Karpas-422 (cell line): ENCODE measurements around the gene SDHAF2. TPM values are rescaled to one million over a fixed set of nuclear protein-coding genes. Genes with fewer than 3 reads are reported as not detected.
"Not testable (repeated sequence)": the region's sequence is repeated elsewhere in the genome, so short reads cannot be mapped to it uniquely, and the experiment has no call there.

ENCODE experiments used
- DNase-seq: peaks from one replicate; pipeline ENCODE4 v3.0.0-alpha.2; 2015
- H2AFZ ChIP-seq: fragments of 200-600 bp; sonication (generic); 2 replicates; pipeline ENCODE4 v1.6.1; 2014; ENCODE audit warnings: antibody characterized with exemption, low read length, mixed read lengths
- H3K27ac ChIP-seq: fragments of 200-600 bp; sonication (generic); 2 replicates; pipeline ENCODE4 v1.5.1; 2014; ENCODE audit warnings: mild to moderate bottlenecking, low read length, moderate library complexity
- H3K27me3 ChIP-seq: fragments of 200-600 bp; sonication (generic); 2 replicates; pipeline ENCODE4 v1.6.1; 2014; ENCODE audit warnings: low read length, mixed read lengths
- H3K36me3 ChIP-seq: fragments of 200-600 bp; sonication (generic); 2 replicates; pipeline ENCODE4 v1.6.1; 2014; ENCODE audit warnings: low read length, mixed read lengths; ENCODE audit not compliant: insufficient read depth
- H3K4me1 ChIP-seq: fragments of 200-600 bp; sonication (generic); 2 replicates; pipeline ENCODE4 v1.6.1; 2014; ENCODE audit warnings: mild to moderate bottlenecking, low read length, mixed read lengths
- H3K4me2 ChIP-seq: fragments of 200-600 bp; sonication (generic); 2 replicates; pipeline ENCODE4 v1.6.1; 2014; ENCODE audit warnings: low read length, low read depth, mild to moderate bottlenecking; ENCODE audit not compliant: poor library complexity, severe bottlenecking
- H3K4me3 ChIP-seq: fragments of 200-600 bp; sonication (generic); 2 replicates; pipeline ENCODE4 v1.5.1; 2014; ENCODE audit warnings: mild to moderate bottlenecking, antibody characterized with exemption, low read length, mixed read lengths
- H3K79me2 ChIP-seq: fragments of 200-600 bp; sonication (generic); 2 replicates; pipeline ENCODE4 v1.6.1; 2014; ENCODE audit warnings: mild to moderate bottlenecking, low read length, mixed read lengths
- H3K9ac ChIP-seq: fragments of 200-600 bp; sonication (generic); 2 replicates; pipeline ENCODE4 v1.6.0; 2014; ENCODE audit warnings: low read length
- H3K9me2 ChIP-seq: fragments of 200-600 bp; sonication (generic), shearing (Covaris generic); replicated peaks from 2 replicates; pipeline ENCODE4 v1.6.0; 2014; ENCODE audit warnings: mild to moderate bottlenecking, low read length, moderate library complexity; ENCODE audit not compliant: insufficient read depth
- H3K9me3 ChIP-seq: fragments of 300-700, 200-600 bp; sonication (generic); 2 replicates; pipeline ENCODE4 v1.6.1; 2014; ENCODE audit warnings: low read length, mixed read lengths
- H4K20me1 ChIP-seq: fragments of 200-600 bp; sonication (generic); 2 replicates; pipeline ENCODE4 v1.6.1; 2014; ENCODE audit warnings: mild to moderate bottlenecking, antibody characterized with exemption, low read length, low read depth; ENCODE audit not compliant: insufficient read depth
- total RNA-seq: library from RNA; depleted of rRNA; stranded (reverse); fragments of >200 nt; shearing (Covaris generic); gene quantifications from 2 replicates; pipeline ENCODE4 v1.2.3, GENCODE V29; 2014; ENCODE audit warnings: low replicate concordance

The SDHAF2 gene
- total RNA-seq, 1 experiment from 2014 or later: 25.3 TPM

- Histone ChIP-seq H3K27me3 (no peaks in the 10 kb centered on the region), H3K27ac (no peak overlapping the region), H3K9ac (no peak overlapping the region), H3K79me2 (no peaks in the 10 kb centered on the region), H3K9me2 (no peaks in the 10 kb centered on the region), H3K36me3 (peaks cover 11% of the 10 kb centered on the region), H4K20me1 (no peaks in the 10 kb centered on the region), H3K9me3 (no peaks in the 10 kb centered on the region), H3K4me1 (no peaks in the 10 kb centered on the region), H2AFZ (no peak overlapping the region), H3K4me3 (no peak overlapping the region), H3K4me2 (no peak overlapping the region)
- no peak for DNase-seq
Measured at GRCh38 chr11:61452825-61453224, 22.9 kb downstream of the SDHAF2 start.

DNA sequence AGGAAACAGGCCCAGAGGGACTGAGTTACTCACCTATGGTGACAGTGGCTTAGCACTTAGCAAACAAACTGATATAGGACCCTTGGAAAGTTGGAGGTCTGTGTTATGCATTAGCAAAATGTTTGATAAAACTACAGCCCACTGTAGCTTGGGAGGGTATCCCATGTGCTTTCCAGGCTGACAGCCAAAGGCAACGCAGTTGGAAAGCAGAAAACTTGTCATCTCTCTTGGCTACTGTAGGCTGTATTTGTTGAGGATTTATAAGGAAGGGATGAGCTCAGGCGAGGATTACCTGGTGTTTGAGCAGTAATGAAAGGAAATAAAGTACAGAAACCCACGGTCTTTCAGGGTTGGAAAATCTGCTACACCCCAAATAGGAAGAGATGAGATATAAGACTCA lies 23.8 kb downstream of the SDHAF2 start:
- Histone ChIP-seq H3K4me1 (no peaks in the 10 kb centered on the region), H3K27ac (no peak overlapping the region), H3K9ac (no peak overlapping the region), H3K4me2 (no peak overlapping the region), H3K4me3 (no peak overlapping the region), H4K20me1 (no peaks in the 10 kb centered on the region), H3K27me3 (no peaks in the 10 kb centered on the region), H3K9me3 (no peaks in the 10 kb centered on the region), H2AFZ (no peak overlapping the region), H3K79me2 (no peaks in the 10 kb centered on the region), H3K36me3 (peaks cover 3% of the 10 kb centered on the region; the same call in 1 of the 2 replicates), H3K9me2 (no peaks in the 10 kb centered on the region)
- no peak for DNase-seq

DNA sequence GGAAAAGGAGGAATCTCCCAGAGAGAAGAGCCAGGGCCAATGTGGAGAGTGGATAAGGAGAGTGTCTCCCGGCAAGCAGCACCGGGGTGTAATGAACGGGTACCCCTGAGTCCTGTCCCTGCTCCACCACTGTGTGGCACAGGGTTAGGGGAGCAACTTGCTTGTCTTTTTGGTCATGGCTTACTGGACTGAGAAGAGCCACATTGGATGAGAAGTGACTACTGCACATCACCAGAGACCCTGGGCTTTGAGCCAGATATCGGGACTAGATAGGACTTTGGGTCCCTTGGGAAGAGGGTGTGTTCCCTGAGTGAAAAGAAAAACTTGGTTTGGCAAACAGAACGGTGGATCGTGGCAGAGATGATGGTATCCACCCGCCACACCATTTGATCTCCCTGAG lies 24.6 kb downstream of the SDHAF2 start:
- Histone ChIP-seq H3K27ac (no peak overlapping the region), H2AFZ (no peak overlapping the region), H3K9me2 (no peaks in the 10 kb centered on the region), H4K20me1 (no peaks in the 10 kb centered on the region), H3K9me3 (no peaks in the 10 kb centered on the region), H3K36me3 (0 out of 2 replicates have a peak, but pooled peaks cover 3% of the 10 kb centered on the region), H3K79me2 (no peaks in the 10 kb centered on the region), H3K4me1 (no peaks in the 10 kb centered on the region), H3K27me3 (no peaks in the 10 kb centered on the region), H3K9ac (no peak overlapping the region), H3K4me3 (no peak overlapping the region), H3K4me2 (no peak overlapping the region)
- DNase-seq: no peak

DNA sequence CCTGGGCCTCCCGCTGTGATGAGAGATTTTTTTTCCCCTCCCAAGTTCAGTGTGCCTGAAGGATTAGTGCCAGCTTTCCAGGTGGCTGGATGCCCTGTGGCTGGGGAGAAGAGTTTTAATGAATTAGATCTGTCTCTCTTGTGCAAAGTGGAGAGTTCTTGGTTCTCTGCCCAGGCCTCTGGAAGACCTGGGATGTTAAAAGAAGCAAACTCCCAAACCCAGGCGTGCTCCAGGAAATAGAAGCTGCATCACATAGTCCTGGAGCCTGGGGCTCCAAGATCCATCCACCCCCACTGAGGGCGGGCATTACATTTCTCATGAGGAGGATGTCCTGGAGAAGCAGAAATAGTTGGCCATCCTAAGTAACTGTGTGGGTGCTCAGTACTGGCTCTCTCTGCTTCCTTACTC lies 30.6 kb downstream of the SDHAF2 start:
- Histone ChIP-seq H2AFZ (no peak overlapping the region), H3K27me3 (no peaks in the 10 kb centered on the region), H3K4me3 (no peak overlapping the region), H3K9me3 (no peaks in the 10 kb centered on the region), H3K9me2 (no peaks in the 10 kb centered on the region), H3K27ac (no peak overlapping the region), H3K36me3 (no peaks in the 10 kb centered on the region), H3K4me1 (no peaks in the 10 kb centered on the region), H4K20me1 (no peaks in the 10 kb centered on the region), H3K4me2 (no peak overlapping the region), H3K9ac (no peak overlapping the region), H3K79me2 (no peaks in the 10 kb centered on the region)
- DNase-seq: no peak

DNA sequence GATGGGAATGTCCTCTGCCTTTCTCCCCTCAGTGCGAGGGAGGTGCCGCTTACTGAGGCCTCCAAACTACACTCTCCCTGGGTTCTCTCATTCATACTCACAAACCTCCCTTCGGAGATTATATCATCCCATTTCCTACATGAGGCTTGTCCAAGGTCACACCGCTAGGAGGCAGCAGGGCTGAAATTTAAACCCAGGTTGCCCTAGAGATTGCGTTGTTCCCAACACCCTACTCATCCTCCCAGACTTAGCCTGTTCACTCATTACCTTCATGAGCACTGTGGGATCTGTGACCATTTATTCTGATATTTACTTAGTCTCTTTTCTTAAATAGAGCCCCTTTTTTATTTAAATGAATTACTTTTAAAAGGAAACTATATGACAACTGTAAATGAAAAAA lies 31.1 kb downstream of the SDHAF2 start:
- Histone ChIP-seq H3K9me3 (no peaks in the 10 kb centered on the region), H3K36me3 (no peaks in the 10 kb centered on the region), H3K27me3 (no peaks in the 10 kb centered on the region), H3K9ac (no peak overlapping the region), H2AFZ (no peak overlapping the region), H4K20me1 (no peaks in the 10 kb centered on the region), H3K4me3 (no peak overlapping the region), H3K4me2 (no peak overlapping the region), H3K27ac (no peak overlapping the region), H3K79me2 (no peaks in the 10 kb centered on the region), H3K9me2 (no peaks in the 10 kb centered on the region), H3K4me1 (no peaks in the 10 kb centered on the region)
- no peak for DNase-seq

GRCh38 chr11:61467602-61468001 lies 37.7 kb downstream of the SDHAF2 start:
- not testable (repeated sequence) for H2AFZ ChIP-seq, H3K36me3 ChIP-seq, H3K4me1 ChIP-seq, H3K79me2 ChIP-seq, H4K20me1 ChIP-seq, H3K9me3 ChIP-seq, DNase-seq, H3K4me2 ChIP-seq, H3K27me3 ChIP-seq, H3K9ac ChIP-seq, H3K27ac ChIP-seq, H3K4me3 ChIP-seq, H3K9me2 ChIP-seq

GRCh38 chr11:61468002-61468401 lies 38.1 kb downstream of the SDHAF2 start:
- Histone ChIP-seq H3K27ac (no peak overlapping the region), H3K4me3 (no peak overlapping the region), H3K4me1 (no peaks in the 10 kb centered on the region), H4K20me1 (no peaks in the 10 kb centered on the region), H3K4me2 (no peak overlapping the region), H3K9me2 (no peaks in the 10 kb centered on the region), H3K79me2 (no peaks in the 10 kb centered on the region), H3K36me3 (peaks cover 5% of the 10 kb centered on the region; the same call in 1 of the 2 replicates), H3K9ac (no peak overlapping the region), H3K27me3 (no peaks in the 10 kb centered on the region), H2AFZ (no peak overlapping the region), H3K9me3 (no peaks in the 10 kb centered on the region)
- DNase-seq: no peak

GRCh38 chr11:61472282-61472681 lies 42.4 kb downstream of the SDHAF2 start:
- Histone ChIP-seq H3K79me2 (no peaks in the 10 kb centered on the region), H3K4me1 (no peaks in the 10 kb centered on the region), H2AFZ (no peak overlapping the region), H3K36me3 (peaks cover 3% of the 10 kb centered on the region; the same call in 1 of the 2 replicates), H3K9me2 (no peaks in the 10 kb centered on the region), H3K9me3 (no peaks in the 10 kb centered on the region), H3K4me2 (no peak overlapping the region), H3K27me3 (no peaks in the 10 kb centered on the region), H3K9ac (no peak overlapping the region), H3K4me3 (no peak overlapping the region), H4K20me1 (0 out of 2 replicates have a peak, but pooled peaks cover 3% of the 10 kb centered on the region), H3K27ac (no peak overlapping the region)
- DNase-seq: no peak

- Histone ChIP-seq H3K4me1 (no peaks in the 10 kb centered on the region), H3K9ac (no peak overlapping the region), H3K27ac (no peak overlapping the region), H3K4me3 (no peak overlapping the region), H3K4me2 (no peak overlapping the region), H4K20me1 (0 out of 2 replicates have a peak, but pooled peaks cover 3% of the 10 kb centered on the region), H3K36me3 (no peaks in the 10 kb centered on the region), H3K9me2 (no peaks in the 10 kb centered on the region), H3K79me2 (no peaks in the 10 kb centered on the region), H2AFZ (no peak overlapping the region), H3K9me3 (no peaks in the 10 kb centered on the region), H3K27me3 (no peaks in the 10 kb centered on the region)
- DNase-seq: no peak
Measured at GRCh38 chr11:61472868-61473267, 42.9 kb downstream of the SDHAF2 start.
